WI38 (cell line): ENCODE results near the gene POLD3.

Experiments
- H3K4me3 ChIP-seq: 2 replicates; pipeline ENCODE4 v1.5.1; 2011; ENCODE audit warnings: low read depth, mild to moderate bottlenecking, control low read depth, low read length
- TF ChIP-seq, protein P1 (sequence below): IDR thresholded peaks from 2 replicates; pipeline ENCODE4 v1.5.1; 2012; ENCODE audit warnings: low read depth, mild to moderate bottlenecking, control low read depth, low read length

Gene POLD3

DNA sequence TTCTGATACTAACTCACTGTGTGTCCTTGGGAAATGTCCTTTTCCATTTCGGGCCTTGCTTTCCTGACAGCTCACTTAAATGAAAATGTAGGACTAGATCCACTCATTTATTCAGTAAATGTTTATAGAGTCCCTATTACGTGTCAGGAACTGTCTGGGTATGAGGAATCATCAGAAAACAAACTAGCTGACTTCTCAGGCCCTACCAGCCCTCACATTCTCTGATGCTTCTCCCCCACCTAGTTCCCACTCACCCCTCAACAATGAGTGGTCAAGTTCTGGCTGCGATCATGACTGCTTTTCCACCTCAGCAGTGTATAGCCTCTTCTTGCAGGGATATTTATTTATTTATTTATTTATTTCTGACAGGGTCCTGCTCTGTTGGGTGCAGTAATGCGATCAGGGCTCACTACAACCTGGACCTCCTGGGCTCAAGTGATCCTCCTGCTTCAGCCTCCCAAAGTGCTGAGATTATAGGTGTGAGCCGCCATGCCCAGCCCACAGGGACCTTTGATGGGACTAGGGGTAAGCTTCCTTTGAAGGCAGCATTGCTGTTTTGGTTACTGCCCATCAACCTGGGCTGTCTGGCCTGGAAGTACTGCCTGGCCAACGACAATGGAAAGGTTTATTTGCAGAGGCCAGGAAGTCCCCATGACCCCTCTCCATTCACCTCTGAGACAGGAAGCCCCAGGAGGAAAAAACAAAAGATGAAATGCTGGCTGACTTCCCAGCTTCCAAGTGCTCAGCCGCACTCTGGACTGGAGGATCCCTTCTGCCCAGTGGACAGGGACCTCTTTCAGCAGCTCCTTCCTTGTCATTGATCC is 33.1 kb upstream of the POLD3 start:
- TF ChIP-seq, protein P1, sequence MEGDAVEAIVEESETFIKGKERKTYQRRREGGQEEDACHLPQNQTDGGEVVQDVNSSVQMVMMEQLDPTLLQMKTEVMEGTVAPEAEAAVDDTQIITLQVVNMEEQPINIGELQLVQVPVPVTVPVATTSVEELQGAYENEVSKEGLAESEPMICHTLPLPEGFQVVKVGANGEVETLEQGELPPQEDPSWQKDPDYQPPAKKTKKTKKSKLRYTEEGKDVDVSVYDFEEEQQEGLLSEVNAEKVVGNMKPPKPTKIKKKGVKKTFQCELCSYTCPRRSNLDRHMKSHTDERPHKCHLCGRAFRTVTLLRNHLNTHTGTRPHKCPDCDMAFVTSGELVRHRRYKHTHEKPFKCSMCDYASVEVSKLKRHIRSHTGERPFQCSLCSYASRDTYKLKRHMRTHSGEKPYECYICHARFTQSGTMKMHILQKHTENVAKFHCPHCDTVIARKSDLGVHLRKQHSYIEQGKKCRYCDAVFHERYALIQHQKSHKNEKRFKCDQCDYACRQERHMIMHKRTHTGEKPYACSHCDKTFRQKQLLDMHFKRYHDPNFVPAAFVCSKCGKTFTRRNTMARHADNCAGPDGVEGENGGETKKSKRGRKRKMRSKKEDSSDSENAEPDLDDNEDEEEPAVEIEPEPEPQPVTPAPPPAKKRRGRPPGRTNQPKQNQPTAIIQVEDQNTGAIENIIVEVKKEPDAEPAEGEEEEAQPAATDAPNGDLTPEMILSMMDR = no peak

DNA sequence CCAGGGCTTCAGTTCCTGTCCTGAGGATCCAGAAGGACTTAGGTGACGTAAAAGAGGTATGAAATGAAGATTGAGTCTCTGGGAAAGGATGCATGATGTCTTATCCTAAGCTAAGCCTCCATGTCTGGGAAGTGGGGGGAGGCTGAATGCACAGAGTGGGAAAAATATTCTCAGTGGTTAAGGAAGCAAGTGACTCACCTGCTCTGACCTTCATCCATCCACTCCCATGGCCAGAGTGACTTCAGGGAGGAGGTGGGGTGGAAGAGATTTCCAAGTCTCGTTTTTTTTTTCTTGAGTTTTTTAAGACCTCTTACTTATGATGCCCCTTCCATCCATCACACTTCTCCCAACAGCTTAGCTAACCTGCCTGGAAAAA is 32.5 kb upstream of the POLD3 start:
- H3K4me3 ChIP-seq = no peak overlapping the region
- TF ChIP-seq, protein P1 = no peak

More for the DNA sequence above, 33.1 kb upstream of the POLD3 start:
- H3K4me3 ChIP-seq = no peak overlapping the region

DNA sequence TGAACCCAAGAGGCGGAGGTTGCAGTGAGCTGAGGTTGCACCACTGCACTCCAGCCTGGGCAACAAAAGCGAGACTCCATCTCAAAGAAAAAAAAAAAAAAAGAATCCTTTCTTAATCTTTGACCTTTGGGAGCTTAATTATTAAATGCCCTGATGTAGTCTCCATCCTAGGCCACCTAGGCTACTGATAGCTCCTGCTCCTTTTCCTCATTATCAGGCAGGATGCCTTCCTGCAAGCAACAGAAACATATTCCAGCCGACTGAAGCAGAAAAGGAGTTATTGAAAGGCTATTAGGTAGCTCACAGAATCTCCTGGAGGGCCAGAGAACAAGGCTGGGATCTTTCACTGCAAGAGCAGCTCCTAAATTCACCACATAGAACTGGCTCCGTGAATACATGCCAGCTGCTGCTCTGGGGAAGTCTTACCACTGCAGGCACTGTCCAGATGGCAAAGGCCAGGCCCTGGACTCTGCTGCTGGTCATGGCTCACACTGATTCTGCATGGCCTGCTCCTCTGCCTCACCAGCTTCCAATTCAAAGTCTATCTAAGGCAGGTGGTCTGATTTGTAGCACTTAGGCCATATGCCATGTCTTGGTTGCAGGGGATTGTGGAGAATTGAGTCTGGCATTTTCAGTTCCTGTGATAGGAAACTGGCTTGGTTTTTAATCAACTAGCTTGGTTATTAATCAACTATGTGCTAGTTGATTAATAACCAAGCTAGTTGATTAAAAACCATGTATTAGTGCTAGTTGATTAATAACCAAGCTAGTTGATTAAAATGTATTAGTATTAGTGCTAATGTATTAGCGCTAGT is 26.0 kb upstream of the POLD3 start:
- TF ChIP-seq, protein P1 = no peak

DNA sequence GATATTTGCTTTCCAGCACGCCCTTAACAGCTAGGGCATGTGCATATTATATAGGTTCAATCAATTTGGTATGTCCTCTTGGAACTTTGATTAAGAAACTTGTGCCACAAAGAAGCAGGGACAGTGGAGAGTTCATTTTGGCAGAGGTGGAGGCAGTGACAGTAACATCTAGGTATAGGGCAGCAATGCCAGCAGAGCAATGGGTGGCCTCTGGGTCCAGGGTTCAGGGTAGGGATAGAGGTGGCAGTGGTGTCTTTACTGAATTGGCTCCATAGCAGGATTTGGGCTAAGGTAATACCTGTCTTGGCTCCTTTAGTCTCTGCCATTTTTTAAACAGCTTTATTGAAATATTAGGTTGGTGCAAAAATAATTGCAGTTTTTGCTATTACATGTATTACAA is 24.4 kb upstream of the POLD3 start:
- TF ChIP-seq, protein P1 = no peak
- no peak overlapping the region for H3K4me3 ChIP-seq

More for the DNA sequence above, 26.0 kb upstream of the POLD3 start:
- H3K4me3 ChIP-seq = no peak overlapping the region

DNA sequence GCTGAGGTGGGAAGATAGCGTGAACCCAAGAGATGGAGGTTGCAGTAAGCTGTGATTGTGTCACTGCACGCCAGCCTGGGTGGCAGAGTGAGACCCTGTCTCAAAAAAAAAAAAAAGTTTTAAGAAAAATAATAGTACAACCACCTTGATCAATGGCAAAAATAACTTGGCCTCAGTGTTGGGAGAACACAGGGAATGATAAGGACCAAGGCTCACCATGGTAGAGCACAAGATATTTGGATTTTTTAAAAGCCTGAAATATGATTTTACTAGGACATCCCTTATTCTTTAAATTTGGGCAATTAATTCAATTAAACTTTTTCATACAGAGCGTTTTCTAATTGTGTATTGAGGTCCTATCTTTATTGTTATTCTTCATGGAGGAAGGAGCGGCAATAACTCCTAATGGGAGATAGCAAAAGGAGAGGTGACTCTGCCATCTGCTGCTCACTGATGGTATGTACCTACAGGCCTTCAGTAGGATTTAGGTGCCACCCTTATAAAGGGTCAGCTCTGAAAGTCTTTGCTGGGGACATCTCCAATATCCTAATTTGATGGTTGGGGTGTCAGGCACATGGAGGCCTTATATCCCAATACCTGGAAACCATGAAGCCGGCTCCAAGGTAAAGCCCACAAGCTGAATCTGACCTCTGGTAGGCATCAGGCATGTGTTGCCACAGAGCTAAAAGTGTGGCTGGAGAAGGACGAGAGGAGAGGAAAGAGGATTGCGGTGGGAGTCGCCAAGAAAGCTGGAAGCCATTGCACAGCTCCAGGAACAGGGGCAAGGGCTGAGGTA is 21.9 kb upstream of the POLD3 start:
- no peak overlapping the region for H3K4me3 ChIP-seq
- TF ChIP-seq, protein P1 = peak; percentile 35

DNA sequence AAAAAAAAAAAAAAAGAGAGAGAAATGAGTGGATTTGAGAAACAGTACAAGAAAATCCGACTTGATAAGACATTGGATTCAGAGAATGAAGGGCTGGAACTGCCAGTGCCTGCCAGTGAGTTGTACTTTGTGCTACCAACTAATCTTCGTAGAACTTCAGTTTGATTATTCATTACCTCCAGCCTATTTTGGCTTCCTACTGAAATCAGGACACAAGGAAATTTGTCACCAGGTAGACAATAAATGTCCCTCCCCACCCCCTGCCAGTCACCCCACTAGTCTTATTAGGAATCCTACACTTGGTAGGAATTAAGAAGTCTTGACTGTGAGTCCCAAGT is 21.4 kb upstream of the POLD3 start:
- no peak overlapping the region for H3K4me3 ChIP-seq
- TF ChIP-seq, protein P1 = no peak
